Measurements from ENCODE around the gene FRS3. TPM values are rescaled to one million over a fixed set of nuclear protein-coding genes. Genes with fewer than 3 reads are reported as not detected.

The FRS3 gene
- total and polyA plus RNA-seq, 4 donors: 3.7 to 11.2 (median 6.9) TPM

DNA sequence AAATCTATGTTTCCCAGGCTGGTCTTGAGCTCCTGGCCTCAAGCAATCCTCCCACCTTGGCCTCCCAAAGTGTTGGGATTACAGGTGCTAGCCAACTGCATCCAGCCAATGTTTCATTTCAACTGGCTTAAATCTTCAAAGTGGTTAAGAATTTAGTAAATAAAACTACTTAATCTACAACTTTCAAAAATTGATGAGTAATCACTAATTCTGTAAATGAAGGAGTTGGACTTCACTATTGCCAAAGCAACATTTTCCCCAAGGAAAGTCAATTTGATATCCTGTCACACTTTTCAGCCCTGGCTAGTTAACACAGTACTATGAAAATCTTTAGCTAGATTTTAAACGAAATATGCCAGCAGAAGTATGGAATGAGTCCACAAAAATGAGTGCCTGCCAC lies 11.6 kb upstream of the FRS3 start:
- DNase-seq (no peak), ATAC-seq (ENCODE audit: insufficient read depth, low FRiP score) (no peak)
- H3K9me3 ChIP-seq (ENCODE audit: control insufficient read depth in 4 of 4, insufficient read depth in 3 of 4, low read length in 3 of 4): no peaks in the 10 kb centered on the region
- no peak overlapping the region for H3K4me3 ChIP-seq
- H3K36me3 ChIP-seq (ENCODE audit: control insufficient read depth in 4 of 4, insufficient read depth in 4 of 4, low read length in 4 of 4): peaks cover 8 to 39% (median 21%) of the 10 kb centered on the region in 4 donors
- no peak overlapping the region for H3K27ac ChIP-seq (ENCODE audit: low read depth in 1 of 2, low read length in 1 of 2)
- TF ChIP-seq, protein P1, sequence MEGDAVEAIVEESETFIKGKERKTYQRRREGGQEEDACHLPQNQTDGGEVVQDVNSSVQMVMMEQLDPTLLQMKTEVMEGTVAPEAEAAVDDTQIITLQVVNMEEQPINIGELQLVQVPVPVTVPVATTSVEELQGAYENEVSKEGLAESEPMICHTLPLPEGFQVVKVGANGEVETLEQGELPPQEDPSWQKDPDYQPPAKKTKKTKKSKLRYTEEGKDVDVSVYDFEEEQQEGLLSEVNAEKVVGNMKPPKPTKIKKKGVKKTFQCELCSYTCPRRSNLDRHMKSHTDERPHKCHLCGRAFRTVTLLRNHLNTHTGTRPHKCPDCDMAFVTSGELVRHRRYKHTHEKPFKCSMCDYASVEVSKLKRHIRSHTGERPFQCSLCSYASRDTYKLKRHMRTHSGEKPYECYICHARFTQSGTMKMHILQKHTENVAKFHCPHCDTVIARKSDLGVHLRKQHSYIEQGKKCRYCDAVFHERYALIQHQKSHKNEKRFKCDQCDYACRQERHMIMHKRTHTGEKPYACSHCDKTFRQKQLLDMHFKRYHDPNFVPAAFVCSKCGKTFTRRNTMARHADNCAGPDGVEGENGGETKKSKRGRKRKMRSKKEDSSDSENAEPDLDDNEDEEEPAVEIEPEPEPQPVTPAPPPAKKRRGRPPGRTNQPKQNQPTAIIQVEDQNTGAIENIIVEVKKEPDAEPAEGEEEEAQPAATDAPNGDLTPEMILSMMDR (IDR thresholded peaks at IDR 0.05; ENCODE audit: control extremely low read depth, extremely low read depth): no peak
- H3K4me1 ChIP-seq (ENCODE audit: control insufficient read depth in 5 of 5, insufficient read depth in 5 of 5, low read length in 5 of 5): peaks cover 0 to 9% (median 0%) of the 10 kb centered on the region in 5 donors
- 72 to 98% methylated on average over 1 of the region's 1 CpG for WGBS, 2 donors
- H3K27me3 ChIP-seq (ENCODE audit: control insufficient read depth in 3 of 3, insufficient read depth in 3 of 3, low read length in 2 of 3): no peaks in the 10 kb centered on the region
- no peak overlapping the region for H3K9ac ChIP-seq (ENCODE audit: insufficient read depth in 1 of 2, low read length in 2 of 2)

DNA sequence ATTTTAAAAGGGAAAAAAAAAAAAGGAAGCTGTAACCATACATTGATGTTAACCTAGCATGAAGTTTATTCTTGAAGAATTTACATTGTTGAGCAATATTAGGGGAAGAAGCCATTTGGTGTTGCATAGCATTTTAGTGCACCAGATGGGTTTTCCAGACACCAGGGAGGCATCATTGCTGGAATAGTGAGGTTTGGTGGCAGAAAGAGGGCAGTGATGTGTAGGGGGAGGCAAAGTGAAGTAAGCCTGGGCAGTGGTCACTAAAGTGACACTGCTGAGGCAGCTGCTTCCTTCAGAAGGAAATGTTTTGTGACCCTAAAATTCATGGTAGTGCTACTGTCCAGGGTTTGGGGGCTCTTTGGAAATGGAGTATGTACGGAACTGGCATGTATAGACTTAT lies 10.3 kb upstream of the FRS3 start:
- 99 to 100% methylated on average over 1 of the region's 1 CpG for WGBS, 2 donors
- TF ChIP-seq, protein P1 (IDR thresholded peaks at IDR 0.05; ENCODE audit: control extremely low read depth, extremely low read depth): no peak

DNA sequence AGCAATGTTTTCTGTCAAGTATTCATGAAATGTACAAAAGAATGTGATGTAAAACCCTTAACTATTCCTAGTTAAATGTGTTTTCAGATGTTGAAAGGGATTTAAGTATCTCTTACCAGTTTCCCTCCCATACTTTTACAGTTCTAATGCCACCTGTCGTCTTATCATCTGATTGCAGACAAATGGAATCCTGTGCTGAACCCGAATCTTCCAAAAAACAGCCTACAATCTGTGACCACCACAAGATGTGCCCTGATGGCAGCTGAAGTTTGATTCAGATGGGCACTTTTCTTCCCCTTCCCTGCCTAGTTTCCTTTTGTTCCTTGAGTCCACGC lies 9.7 kb upstream of the FRS3 start:
- Histone ChIP-seq H3K27me3 (ENCODE audit: control insufficient read depth in 3 of 3, insufficient read depth in 3 of 3, low read length in 2 of 3) (no peaks in the 10 kb centered on the region), H3K9ac (ENCODE audit: insufficient read depth in 1 of 2, low read length in 2 of 2) (no peak overlapping the region), H3K27ac (ENCODE audit: low read depth in 1 of 2, low read length in 1 of 2) (no peak overlapping the region), H3K4me1 (ENCODE audit: control insufficient read depth in 5 of 5, insufficient read depth in 5 of 5, low read length in 5 of 5) (peaks cover 2 to 15% (median 9%) of the 10 kb centered on the region in 5 donors), H3K9me3 (ENCODE audit: control insufficient read depth in 4 of 4, insufficient read depth in 3 of 4, low read length in 3 of 4) (no peaks in the 10 kb centered on the region), H3K36me3 (ENCODE audit: control insufficient read depth in 4 of 4, insufficient read depth in 4 of 4, low read length in 4 of 4) (peaks cover 8 to 32% (median 19%) of the 10 kb centered on the region in 4 donors), H3K4me3 (no peak overlapping the region)
- DNase-seq: no peak
- no peak for ATAC-seq (ENCODE audit: insufficient read depth, low FRiP score)
- 74 to 84% methylated on average over 3 of the region's 3 CpGs for WGBS, 2 donors
- TF ChIP-seq, protein P1 (IDR thresholded peaks at IDR 0.05; ENCODE audit: control extremely low read depth, extremely low read depth): no peak

More for the DNA sequence above, 10.3 kb upstream of the FRS3 start:
- ATAC-seq (ENCODE audit: insufficient read depth, low FRiP score) (no peak), DNase-seq (no peak)
- no peaks in the 10 kb centered on the region for H3K9me3 ChIP-seq (ENCODE audit: control insufficient read depth in 4 of 4, insufficient read depth in 3 of 4, low read length in 3 of 4)
- H3K27ac ChIP-seq (ENCODE audit: low read depth in 1 of 2, low read length in 1 of 2): no peak overlapping the region
- peaks cover 8 to 35% (median 19%) of the 10 kb centered on the region in 4 donors for H3K36me3 ChIP-seq (ENCODE audit: control insufficient read depth in 4 of 4, insufficient read depth in 4 of 4, low read length in 4 of 4)
- H3K4me3 ChIP-seq: no peak overlapping the region
- no peak overlapping the region for H3K9ac ChIP-seq (ENCODE audit: insufficient read depth in 1 of 2, low read length in 2 of 2)
- H3K27me3 ChIP-seq (ENCODE audit: control insufficient read depth in 3 of 3, insufficient read depth in 3 of 3, low read length in 2 of 3): no peaks in the 10 kb centered on the region
- H3K4me1 ChIP-seq (ENCODE audit: control insufficient read depth in 5 of 5, insufficient read depth in 5 of 5, low read length in 5 of 5): peaks cover 2 to 13% (median 9%) of the 10 kb centered on the region in 5 donors

Data from lung (tissue), 12 donors.